Endometrial microvascular endothelial cells (primary cell): ENCODE data around the gene CREB3L1. TPM values are rescaled to one million over a fixed set of nuclear protein-coding genes. Genes with fewer than 3 reads are reported as not detected.

Source experiments
- in situ Hi-C: cut with HindIII; loops from 2 replicates; pipeline ENCODE4 v1.10.0; 2017; ENCODE audit warnings: low sequenced_read_pairs, low pct_unique_long_range_greater_than_20kb; ENCODE audit errors: inconsistent ontology term
- total RNA-seq: library from RNA; depleted of rRNA; stranded (reverse); fragments of >200 nt; gene quantifications from one replicate; pipeline ENCODE4 v1.2.3, GENCODE V29; 2015; ENCODE audit errors: inconsistent ontology term

CREB3L1 gene
- total RNA-seq, 1 donor from 2014 or later, result 2.4 TPM

DNA sequence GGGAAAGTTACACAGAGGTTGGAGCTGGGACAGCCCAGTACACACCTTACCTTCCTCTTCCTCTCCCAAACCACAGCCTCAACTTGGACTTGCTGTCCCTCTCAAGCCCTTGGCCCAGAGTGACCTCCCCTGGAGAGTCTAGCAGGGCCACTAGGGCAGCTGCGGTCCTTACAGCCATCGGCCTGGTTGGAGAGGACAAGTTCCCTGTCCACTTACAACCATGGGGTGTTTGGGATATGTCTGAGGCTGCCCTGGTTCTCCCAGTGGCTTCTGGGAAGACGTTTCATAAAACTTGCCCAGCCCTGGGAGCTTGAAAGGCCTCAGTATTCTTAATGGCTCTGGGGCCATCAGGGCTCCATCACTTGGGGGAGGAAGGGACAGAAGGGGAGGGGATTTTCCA is 56.7 kb downstream of the CREB3L1 start:
- in situ Hi-C loops, result loop anchor here (10.0 kb wide), 1 partner anchor 99 kb away; no protein-coding TSS in a partner anchor

DNA sequence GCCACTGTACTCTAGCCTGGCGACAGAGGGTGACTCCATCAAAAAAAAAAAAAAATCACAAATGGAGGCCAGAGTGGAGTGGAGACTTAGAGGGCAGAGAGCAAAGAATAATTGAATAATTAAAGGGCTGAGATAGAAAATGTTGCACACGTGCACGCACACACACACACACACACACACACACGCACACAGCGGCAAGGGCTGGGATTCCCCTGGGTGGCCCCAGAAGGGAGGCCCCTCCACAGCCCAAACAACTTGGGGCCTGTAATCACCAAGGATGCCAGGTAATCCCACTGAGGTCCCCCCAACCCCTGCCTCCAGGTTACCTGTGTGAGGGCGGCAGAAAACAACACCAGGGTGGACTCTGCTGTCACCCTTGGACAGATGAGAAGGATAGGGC is 57.8 kb downstream of the CREB3L1 start:
- in situ Hi-C loops, result loop anchor here (10.0 kb wide), 1 partner anchor 100 kb away; no protein-coding TSS in a partner anchor

DNA sequence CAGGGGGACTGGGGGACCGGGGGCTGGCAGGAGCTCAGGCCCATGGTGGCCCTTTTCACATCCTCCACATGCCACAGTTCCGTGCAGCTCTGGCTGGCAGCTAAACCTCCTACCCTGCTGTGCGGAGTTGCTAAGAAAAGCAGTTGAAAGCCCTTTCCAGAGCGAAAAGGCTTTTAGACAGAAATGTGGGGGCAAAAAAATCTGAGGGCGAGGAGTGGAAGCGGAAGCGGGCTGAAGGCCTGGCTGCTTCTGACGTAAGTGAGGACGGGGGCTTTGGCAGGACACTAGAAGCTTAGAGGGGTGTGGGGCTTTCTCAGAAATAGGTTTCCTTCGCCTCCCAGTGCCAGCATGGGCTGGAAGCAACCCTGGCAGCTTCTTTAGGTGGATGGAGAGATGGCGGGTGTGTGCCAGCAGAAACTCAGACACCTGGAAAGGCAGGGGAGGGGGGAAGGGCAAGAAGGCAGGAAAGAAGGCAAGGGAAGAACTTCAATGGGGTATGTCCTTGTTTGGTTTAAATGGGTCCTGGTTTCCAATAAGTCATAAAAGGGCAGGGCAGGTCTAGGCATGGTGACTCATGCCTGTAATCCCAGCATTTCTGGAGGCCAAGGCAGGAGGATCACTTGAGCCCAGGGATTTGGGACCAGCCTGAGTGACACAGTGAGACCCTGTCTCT is 58.6 kb downstream of the CREB3L1 start:
- in situ Hi-C loops, result loop anchor here (10.0 kb wide), 1 partner anchor 101 kb away; no protein-coding TSS in a partner anchor

DNA sequence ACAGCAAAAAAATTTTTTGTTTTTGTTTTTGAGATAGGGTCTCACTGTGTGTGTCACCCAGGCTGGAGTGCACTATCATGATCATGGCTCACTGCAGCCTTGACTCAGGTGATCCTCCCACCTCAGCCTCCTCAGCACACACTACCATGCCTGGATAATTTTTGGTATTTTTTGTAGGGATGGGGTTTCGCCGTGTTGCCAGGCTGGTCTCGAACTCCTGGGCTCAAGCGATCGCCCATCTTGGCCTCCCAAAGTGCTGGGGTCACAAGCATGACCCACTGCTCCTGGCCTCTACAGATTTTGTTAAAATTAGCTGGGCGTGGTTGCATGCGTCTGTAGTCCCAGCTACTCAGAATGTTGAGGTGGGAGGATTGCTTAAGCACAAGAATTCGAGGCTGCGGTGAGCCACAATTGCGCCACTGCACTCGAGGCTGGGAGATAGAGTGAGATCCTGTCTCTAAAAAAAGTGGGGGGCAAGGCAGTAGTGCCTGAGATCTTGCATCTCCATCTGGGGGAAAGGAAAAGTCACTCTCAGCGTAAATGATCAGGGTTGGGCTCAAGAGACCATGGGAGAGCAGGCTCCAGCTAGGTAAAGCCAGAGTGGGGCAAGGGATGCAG is 59.2 kb downstream of the CREB3L1 start:
- in situ Hi-C loops, result loop anchor here (10.0 kb wide), 1 partner anchor 102 kb away; no protein-coding TSS in a partner anchor

DNA sequence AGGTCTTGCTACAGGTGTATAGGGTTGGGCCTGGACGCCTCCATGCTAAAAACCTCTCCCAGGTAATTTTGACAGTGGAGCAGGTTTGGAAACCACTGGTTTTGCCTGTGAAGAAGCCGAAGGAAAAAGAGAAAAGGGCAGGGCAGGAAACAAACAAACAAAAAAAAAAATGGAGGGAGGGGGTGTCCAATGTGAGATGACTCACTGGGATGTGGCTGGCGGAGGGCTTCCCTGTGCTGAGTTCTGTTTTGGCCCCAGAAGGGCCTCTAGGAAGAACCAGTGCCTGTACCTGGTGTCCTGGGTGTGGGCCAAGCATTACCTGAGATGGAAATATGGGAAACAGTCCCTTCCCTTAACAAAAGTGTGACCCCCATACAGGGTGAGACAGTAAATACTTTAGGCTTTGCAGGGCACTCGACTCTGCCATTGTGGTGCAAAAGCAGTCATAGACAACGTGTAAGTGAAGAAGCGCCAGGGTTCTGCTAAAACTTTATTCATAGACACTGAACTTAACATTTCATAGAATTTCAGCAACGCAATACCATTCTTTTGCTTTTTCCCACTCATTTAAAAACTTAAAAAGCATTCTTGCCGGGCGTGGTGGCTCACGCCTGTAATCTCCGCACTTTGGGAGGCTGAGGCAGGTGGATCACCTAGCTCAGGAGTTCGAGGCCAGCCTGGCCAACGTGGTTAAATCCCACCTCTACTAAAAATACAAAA is 60.3 kb downstream of the CREB3L1 start:
- in situ Hi-C loops, result loop anchor here (10.0 kb wide), 1 partner anchor 103 kb away; no protein-coding TSS in a partner anchor

DNA sequence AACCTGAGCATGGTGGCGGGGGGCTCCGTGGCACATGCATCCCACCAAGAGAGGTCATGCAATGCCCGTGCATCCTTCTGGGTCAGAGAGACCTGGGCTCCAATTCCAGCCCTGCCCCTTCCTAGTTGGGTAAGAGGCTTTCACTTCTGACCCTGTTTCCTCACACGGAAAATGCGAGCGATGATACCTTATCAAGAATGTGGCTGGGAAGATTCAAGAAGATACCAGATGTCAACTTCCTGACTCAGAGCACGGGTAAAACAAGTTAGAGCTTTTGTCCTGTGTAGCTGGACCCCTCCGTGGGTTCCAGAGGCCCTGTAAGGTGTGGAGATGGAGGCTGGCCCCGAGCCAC is 61.1 kb downstream of the CREB3L1 start:
- in situ Hi-C loops, result loop anchor here (10.0 kb wide), 1 partner anchor 104 kb away; no protein-coding TSS in a partner anchor

DNA sequence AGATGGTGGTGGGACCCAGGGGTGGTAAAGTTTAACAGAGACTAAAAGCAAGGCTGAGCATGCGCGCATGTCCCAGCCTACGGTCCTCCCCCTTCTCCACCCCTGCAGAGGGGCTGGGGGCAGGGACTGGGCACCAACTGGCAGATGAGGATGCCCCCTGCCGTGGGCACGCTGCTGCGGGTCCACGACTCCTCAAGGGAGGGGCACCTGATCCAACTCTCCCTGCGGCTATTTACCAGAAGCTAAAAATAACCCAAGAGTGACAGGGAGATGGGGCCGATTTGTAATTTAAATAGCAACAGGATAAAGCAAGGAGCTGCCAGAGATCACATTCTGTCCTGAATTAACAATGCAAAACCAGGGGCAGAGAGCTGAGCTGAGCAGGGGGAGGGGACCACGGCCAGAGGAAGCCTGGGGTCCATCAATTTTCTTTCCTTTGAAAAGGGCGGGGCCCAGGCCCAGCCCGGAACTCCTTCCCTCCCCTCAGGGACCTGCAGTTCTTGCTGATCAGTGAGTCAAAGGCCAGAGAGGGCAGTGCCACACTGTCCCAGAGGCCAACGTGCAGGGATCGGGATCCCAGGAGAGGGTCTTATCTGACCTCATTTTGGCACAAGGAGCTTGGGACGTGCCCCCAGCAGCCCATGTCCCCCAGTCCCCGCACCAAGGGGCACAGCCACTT is 61.7 kb downstream of the CREB3L1 start:
- in situ Hi-C loops, result loop anchor here (10.0 kb wide), 1 partner anchor 104 kb away; no protein-coding TSS in a partner anchor

DNA sequence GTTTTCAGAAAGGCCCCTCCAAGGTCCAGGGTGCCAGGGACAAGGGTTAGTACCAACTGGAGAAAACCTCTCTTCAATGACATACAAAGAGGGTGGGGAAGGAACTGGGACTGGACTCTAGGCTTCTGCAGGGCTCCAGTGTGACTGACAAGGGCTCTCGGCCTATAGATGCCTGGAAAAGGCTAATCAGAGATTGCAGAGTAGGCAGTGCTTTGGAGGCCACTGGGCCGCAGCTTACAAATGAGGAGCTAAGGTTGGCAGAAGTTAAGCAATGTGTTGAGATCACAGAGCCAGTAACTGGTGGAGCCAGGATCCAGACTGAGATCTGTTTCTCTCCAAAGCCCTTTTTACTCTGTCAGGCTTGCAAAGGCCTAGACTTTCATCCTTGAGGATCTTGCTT is 62.4 kb downstream of the CREB3L1 start:
- in situ Hi-C loops, result loop anchor here (10.0 kb wide), 1 partner anchor 105 kb away; no protein-coding TSS in a partner anchor

DNA sequence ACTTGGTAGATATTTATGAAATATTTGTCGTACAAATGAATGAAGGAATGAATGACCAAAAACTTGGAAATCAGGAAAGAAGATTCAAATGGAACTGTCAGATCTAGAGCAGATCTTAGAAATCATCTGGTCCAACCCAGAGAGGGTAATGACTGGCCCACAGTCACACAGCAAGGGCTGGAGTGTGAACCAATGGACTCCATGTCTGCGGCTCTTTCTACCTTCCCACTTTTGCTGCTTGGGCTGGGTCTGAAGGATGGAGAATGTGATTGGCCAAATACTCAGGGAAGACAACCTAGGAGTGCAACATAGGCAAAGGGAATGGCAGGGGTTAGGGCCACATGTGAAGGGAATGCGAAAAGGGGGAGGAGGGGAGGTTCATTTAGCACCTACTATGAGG is 64.0 kb downstream of the CREB3L1 start:
- in situ Hi-C loops, result no loop called here

DNA sequence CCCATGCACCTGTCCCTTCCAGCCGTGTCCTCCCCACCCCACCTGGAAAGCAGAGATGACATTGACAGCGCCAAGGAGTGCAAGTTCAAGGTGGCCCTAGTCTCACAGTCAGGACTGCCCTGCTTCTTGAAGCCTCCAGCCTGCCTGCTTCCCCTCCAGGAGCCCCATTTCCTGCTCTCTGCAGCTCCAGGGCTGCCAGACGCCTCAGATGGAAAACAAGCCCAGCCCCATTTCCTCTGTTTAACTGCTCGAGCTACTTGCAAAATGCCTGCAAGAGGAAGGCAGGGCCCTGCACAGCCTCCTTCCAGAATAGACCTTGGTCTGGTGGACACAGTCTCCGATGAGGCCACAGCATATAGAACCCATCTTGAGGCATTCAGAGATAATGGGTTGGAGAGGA is 64.8 kb downstream of the CREB3L1 start:
- in situ Hi-C loops, result no loop called here

DNA sequence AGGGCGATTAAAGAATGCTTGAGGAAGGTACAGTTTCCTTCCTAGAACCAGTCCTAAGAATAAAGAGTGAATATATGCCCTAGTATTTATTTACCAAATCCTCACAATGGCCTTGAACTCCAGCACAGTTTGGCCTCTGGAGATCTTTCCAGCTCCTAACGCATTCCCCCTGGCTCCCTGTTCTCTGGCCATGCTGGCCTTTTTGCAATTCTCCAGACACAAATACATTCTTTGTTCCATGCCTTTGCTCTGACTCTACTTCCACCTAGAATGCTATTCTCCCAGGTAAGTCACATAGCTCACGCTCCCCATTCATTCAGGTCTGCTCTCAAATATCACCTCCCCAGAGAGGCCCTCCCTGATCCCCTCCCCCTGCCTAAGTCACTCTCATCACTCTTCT is 66.1 kb downstream of the CREB3L1 start:
- in situ Hi-C loops, result no loop called here

DNA sequence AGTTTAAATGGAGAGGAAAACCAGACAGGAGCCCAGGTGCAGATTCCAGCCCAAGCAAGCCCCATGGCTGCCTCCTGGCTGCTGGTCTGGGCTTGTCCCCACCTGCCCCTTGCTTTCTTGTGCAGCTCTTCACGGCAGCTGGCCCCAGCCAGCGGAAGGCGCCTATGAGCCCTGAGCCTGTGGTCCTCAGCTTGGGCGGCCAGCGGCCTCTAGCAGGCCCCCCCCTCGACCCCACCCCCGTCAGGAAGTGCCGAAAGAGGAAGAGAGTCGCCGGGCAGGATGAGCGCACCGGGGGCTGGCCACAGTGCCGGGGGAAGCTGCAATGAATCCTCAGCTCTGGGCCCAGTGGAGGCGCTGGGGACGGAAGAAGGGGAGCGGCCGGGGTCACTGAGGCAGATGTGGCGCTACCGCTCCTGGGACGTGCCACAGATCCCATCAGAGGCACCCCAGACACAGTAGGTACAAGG is 67.7 kb downstream of the CREB3L1 start:
- in situ Hi-C loops, result no loop called here

DNA sequence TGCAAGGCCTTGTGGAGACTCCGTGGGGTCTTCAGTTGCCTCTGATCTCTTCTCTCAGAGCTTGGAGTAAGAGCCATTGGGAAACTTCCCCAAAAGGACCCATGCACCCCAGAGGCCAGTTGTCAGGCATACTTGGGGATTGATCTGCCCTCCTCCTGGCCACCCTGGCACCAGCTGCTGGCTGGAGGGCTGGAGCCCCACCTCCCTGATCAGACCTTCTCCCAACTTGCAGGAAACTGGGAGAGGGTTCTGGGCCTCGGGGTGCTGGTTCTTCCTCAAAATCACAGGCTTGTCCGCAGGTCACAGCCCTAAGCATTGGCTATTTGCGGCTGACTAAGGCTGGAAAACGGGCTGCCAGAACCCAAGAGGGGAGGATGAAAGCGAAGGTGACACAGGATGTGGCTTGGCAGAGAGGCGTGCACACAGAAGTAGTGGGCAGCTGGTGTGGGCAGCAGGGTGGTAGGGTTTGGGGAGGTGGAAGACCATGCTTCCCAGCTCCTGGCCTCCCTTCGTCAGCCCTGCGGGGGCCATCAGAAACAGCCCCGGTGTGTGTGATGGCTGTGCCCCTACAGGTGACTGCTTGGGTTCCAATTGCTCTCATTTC is 68.5 kb downstream of the CREB3L1 start:
- in situ Hi-C loops, result no loop called here

DNA sequence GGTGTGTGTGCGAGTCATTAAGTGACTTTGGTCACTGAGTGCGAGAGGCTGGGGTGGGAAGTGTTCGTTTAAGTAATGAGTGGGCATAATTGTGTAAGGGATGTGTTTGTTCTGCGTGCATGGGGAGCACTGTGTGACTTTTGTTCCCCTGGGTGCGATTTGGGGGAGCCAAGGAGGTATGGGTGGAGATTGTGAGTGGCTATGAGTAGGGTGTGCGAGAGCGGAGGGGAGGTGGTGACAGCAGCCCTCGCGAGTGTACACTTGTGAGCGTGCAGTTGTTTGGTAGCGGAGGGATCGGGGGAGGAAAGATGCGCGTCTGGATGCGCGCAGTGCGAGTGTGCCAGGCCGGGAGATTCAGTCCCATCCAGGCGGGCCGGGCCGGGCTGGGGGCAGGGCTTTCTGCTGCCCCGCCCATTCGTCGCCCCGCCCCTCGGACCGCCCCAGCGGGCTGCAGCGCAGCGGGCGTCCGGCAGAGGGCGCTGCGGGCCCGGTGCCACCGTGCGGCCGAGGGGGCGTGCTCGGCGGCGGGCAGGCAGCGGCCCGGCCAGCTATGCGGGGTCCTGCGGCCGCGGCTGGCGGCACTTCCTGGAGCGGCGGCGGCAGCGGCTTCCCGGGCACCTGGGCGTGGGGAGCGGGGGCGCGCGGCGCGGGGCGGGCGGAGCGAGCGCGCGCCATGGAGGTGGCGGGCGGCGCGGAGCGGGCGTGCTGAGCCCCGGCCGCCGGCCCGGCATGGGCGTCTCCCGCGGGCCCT is 69.6 kb downstream of the CREB3L1 start, which contains the start of gene DGKZ:
Gene DGKZ, plus strand, starts transcription at position 578 of the 751 bp plus-strand sequence. CDS start 197 bp downstream, outside the sequence.
- in situ Hi-C loops, result no loop called here

DNA sequence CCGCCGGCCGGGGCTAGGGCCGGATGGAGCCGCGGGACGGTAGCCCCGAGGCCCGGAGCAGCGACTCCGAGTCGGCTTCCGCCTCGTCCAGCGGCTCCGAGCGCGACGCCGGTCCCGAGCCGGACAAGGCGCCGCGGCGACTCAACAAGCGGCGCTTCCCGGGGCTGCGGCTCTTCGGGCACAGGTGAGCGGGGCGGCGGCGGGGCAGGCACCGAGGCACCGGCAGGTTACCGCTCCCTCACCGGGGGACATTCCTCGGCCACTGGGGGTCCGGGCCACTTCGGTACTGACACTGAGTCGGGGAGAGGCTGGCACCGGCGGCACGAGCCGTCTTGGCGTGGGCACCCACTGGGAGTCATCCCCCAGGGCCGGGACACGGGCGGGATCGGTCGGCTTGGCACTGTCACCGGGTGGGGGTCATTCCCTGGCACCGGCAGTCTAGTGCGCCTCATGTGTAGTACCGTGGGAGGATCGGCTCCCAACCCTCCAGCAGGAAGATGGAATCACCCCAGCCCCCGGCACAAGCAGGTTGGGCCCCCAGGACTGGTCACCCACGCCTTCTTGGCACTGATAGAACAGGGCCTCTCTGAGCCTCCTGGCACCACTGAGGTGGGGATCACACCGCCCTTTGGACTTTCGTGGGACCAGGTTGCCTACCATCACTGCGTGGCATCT is 70.3 kb downstream of the CREB3L1 start:
- in situ Hi-C loops, result no loop called here

DNA sequence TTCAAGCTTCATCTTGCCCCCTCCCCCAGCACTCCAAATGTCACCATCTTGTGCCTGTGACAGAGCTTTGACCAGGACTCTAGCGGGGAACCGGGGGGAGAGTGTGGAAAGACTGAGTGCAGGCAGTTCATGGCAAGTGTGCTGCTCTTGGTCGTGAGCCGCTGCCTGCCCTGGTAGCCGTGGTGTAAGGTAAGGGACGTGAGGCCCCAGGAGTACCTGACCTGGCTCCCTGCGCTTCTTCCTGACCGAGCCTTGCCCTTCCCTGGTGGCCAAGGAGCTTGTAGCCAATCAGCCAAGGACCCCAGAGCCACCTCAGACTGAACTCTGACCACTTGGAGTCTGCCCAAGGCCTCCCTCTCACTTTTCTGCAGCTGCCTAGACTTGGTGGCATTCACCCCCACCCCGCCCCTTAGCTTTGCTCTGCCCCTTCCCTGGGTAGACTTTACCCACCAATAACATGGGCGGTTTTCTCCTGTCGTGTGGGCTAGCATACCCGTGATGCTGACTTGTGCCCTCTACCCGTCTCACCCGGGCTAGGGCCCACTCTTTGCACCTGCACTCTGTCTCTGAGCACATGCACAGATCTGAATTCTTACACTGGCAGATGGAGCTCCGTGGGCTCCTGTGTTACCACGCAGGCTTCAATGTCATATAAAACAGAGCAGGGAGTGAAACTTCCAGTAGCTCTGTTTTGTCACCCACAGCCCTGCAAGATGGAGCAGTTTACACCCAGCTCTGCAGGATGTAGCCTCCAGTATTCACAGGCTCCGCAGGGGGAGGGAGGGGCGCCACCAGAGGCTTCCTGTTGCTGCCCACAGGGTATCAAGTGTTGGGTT is 71.3 kb downstream of the CREB3L1 start:
- in situ Hi-C loops, result no loop called here

DNA sequence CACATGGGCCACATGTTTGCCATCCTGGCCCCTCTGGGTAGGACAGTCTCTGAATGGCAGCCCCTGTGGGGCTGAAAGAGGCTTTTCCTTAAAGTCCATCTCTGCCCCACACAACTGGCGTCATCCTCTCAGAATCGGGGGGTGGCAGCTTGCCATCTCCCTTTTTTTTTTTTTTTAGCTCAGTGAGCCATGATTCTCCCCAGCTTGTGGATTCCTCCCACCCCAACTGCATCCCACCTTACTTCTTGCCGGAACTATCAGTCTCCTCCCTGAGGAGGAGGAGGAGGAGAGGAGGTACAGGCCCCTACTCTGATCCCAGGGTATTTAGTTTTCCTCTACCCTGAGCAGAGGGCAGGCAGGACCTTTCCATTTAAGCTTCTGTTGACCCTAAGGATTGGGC is 73.2 kb downstream of the CREB3L1 start:
- in situ Hi-C loops, result no loop called here
